WTC11 (cell line): ENCODE measurements around the gene NDUFV3. TPM values are rescaled to one million over a fixed set of nuclear protein-coding genes. Genes with fewer than 3 reads are reported as not detected.

Experiments used
- ATAC-seq: fragments of 200-7000 bp; cut with Tn5 transposase; 2 replicates; pipeline ENCODE4 v1.10.0; 2021; ENCODE audit warnings: mild to moderate bottlenecking, moderate library complexity
- CTCF ChIA-PET: fragments of 300-600 bp; sonication (Branson Sonifier 250); formaldehyde crosslinking; loops from one replicate; lab custom pipeline; 2021; ENCODE audit warnings: antibody characterized with exemption; lab: Charles Lee
- POLR2A ChIA-PET: fragments of 350-600 bp; sonication (Branson Sonifier 250); formaldehyde crosslinking; loops from one replicate; lab custom pipeline; 2021; ENCODE audit warnings: antibody characterized with exemption; lab: Charles Lee
- DNase-seq: peaks from one replicate; pipeline ENCODE4 v3.0.0; 2021; ENCODE audit warnings: low spot score
- H3K27ac Mint-ChIP-seq: 2 replicates; pipeline ENCODE4 v1.8.0; 2021; ENCODE audit warnings: mixed read lengths
- H3K27me3 Mint-ChIP-seq: 2 replicates; pipeline ENCODE4 v1.8.0; 2021; ENCODE audit warnings: low read depth, mild to moderate bottlenecking, moderate library complexity, mixed read lengths
- H3K36me3 Mint-ChIP-seq: 2 replicates; pipeline ENCODE4 v1.8.0; 2021; ENCODE audit warnings: mixed read lengths
- H3K4me1 Mint-ChIP-seq: 2 replicates; pipeline ENCODE4 v1.8.0; 2022; ENCODE audit warnings: mixed read lengths
- H3K4me3 Mint-ChIP-seq: 2 replicates; pipeline ENCODE4 v1.8.0; 2021; ENCODE audit warnings: mild to moderate bottlenecking, moderate library complexity, mixed read lengths
- H3K9me3 Mint-ChIP-seq: 2 replicates; pipeline ENCODE4 v1.8.0; 2021; ENCODE audit warnings: mixed read lengths
- CREB1 ChIP-seq: sonication (generic); formaldehyde crosslinking; IDR thresholded peaks from 2 replicates; pipeline ENCODE4 v1.8.0; 2023; ENCODE audit warnings: mild to moderate bottlenecking, missing genetic modification reagents
- CREM ChIP-seq: sonication (generic); formaldehyde crosslinking; IDR thresholded peaks from 2 replicates; pipeline ENCODE4 v1.8.1; 2022; ENCODE audit warnings: mild to moderate bottlenecking, missing genetic modification reagents, moderate library complexity
- FOXP1 ChIP-seq: sonication (generic); formaldehyde crosslinking; IDR thresholded peaks from 2 replicates; pipeline ENCODE4 v1.8.0; 2022; ENCODE audit warnings: missing genetic modification reagents, mild to moderate bottlenecking, moderate library complexity, borderline replicate concordance
- GRHL2 ChIP-seq: fragments of 250-450 bp; sonication (Bioruptor Pico); IDR thresholded peaks from 2 replicates; pipeline ENCODE4 v1.8.0; 2022; ENCODE audit warnings: mild to moderate bottlenecking, moderate library complexity; ENCODE audit not compliant: insufficient replicate concordance, severe bottlenecking
- GTF2I ChIP-seq: fragments of 250-450 bp; sonication (Bioruptor Pico); conservative IDR thresholded peaks from 2 replicates; pipeline ENCODE4 v1.4.0; 2021; ENCODE audit warnings: mild to moderate bottlenecking
- IRF2 ChIP-seq: sonication (generic); formaldehyde crosslinking; IDR thresholded peaks from 2 replicates; pipeline ENCODE4 v1.8.0; 2022; ENCODE audit warnings: low read depth, missing genetic modification reagents, borderline replicate concordance
- KAT7 ChIP-seq: sonication (generic); formaldehyde crosslinking; IDR thresholded peaks from 2 replicates; pipeline ENCODE4 v1.8.1; 2023; ENCODE audit warnings: missing genetic modification reagents, mild to moderate bottlenecking, borderline replicate concordance
- NFATC4 ChIP-seq: fragments of 250-450 bp; sonication (Bioruptor Pico); IDR thresholded peaks from 2 replicates; pipeline ENCODE4 v1.9.0; 2021; ENCODE audit warnings: mild to moderate bottlenecking
- NFYB ChIP-seq: sonication (generic); formaldehyde crosslinking; conservative IDR thresholded peaks from 2 replicates; pipeline ENCODE4 v1.8.0; 2022; ENCODE audit warnings: low read depth, missing genetic modification reagents
- NR1H2 ChIP-seq: sonication (generic); formaldehyde crosslinking; IDR thresholded peaks from 2 replicates; pipeline ENCODE4 v1.9.0; 2021; ENCODE audit warnings: mild to moderate bottlenecking, moderate library complexity, missing genetic modification reagents
- NR2C2 ChIP-seq: sonication (generic); formaldehyde crosslinking; IDR thresholded peaks from 2 replicates; pipeline ENCODE4 v1.8.0; 2022; ENCODE audit warnings: mild to moderate bottlenecking, missing genetic modification reagents
- RORB ChIP-seq: fragments of 250-450 bp; sonication (Bioruptor Pico); IDR thresholded peaks from 2 replicates; pipeline ENCODE4 v1.9.0; 2021; ENCODE audit warnings: mild to moderate bottlenecking
- TEAD1 ChIP-seq: sonication (generic); formaldehyde crosslinking; IDR thresholded peaks from 2 replicates; pipeline ENCODE4 v1.8.0; 2022; ENCODE audit warnings: mild to moderate bottlenecking, missing genetic modification reagents
- ZNF138 ChIP-seq: sonication (generic); formaldehyde crosslinking; conservative IDR thresholded peaks from 2 replicates; pipeline ENCODE4 v1.8.1; 2022; ENCODE audit warnings: mild to moderate bottlenecking, moderate library complexity, missing genetic modification reagents
- ZNF219 ChIP-seq: sonication (generic); formaldehyde crosslinking; IDR thresholded peaks from 2 replicates; pipeline ENCODE4 v1.8.0; 2023; ENCODE audit warnings: missing genetic modification reagents, mild to moderate bottlenecking, borderline replicate concordance
- ZNF396 ChIP-seq: fragments of 250-450 bp; sonication (Bioruptor Pico); IDR thresholded peaks from 2 replicates; pipeline ENCODE4 v1.8.0; 2021; ENCODE audit warnings: mild to moderate bottlenecking, moderate library complexity, borderline replicate concordance
- ZNF423 ChIP-seq: fragments of 250-450 bp; sonication (Bioruptor Pico); IDR thresholded peaks from 2 replicates; pipeline ENCODE4 v2.1.2; 2022; ENCODE audit warnings: mild to moderate bottlenecking, moderate library complexity
- ZNF671 ChIP-seq: fragments of 250-450 bp; sonication (Bioruptor Pico); IDR thresholded peaks from 2 replicates; pipeline ENCODE4 v1.8.0; 2021; ENCODE audit warnings: mild to moderate bottlenecking
- total RNA-seq: library from RNA; stranded (reverse); gene quantifications from 3 replicates; pipeline ENCODE4 v1.2.3, GENCODE V29; 2021
- TF ChIP-seq, protein P1 (sequence below): sonication (generic); formaldehyde crosslinking; IDR thresholded peaks from 2 replicates; pipeline ENCODE4 v1.8.0; 2022; ENCODE audit warnings: mild to moderate bottlenecking, missing genetic modification reagents
- TF ChIP-seq, protein P2 (sequence below): sonication (generic); formaldehyde crosslinking; conservative IDR thresholded peaks from 2 replicates; pipeline ENCODE4 v1.8.1; 2022; ENCODE audit warnings: mild to moderate bottlenecking, missing genetic modification reagents
- TF ChIP-seq, protein P3 (sequence below): fragments of 250-450 bp; sonication (Bioruptor Pico); IDR thresholded peaks from 2 replicates; pipeline ENCODE4 v2.1.2; 2022; ENCODE audit warnings: mild to moderate bottlenecking, moderate library complexity
- TF ChIP-seq, protein P4 (sequence below): sonication (generic); formaldehyde crosslinking; IDR thresholded peaks from 2 replicates; pipeline ENCODE4 v1.8.1; 2022; ENCODE audit warnings: low read depth, mild to moderate bottlenecking, moderate library complexity, missing genetic modification reagents, borderline replicate concordance
- TF ChIP-seq, protein P5 (sequence below): sonication (generic); formaldehyde crosslinking; IDR thresholded peaks from 2 replicates; pipeline ENCODE4 v1.8.1; 2023; ENCODE audit warnings: mild to moderate bottlenecking, moderate library complexity, missing genetic modification reagents
- TF ChIP-seq, protein P6 (sequence below): sonication (generic); formaldehyde crosslinking; IDR thresholded peaks from 2 replicates; pipeline ENCODE4 v1.8.0; 2023; ENCODE audit warnings: missing genetic modification reagents

The NDUFV3 gene
- total RNA-seq, 1 experiment from 2014 or later: 28.5 TPM

DNA sequence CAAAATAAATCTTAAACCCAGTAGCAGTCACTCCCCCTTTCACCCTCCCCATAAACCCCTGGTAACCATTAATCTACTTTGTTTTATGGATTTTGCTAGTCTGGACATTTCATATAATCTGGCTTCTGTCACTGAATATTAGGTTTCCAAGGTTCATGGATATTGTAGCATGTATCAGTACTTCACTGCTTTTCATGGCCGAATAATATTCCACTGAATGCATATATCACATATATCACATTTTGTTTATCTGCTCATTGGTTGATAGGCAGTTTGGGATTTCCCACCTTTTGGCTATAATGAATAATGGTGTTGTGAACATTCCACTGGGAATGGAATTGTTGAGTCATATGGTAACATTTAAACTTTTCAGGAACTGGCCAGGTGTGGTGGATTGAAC is 9.2 kb upstream of the NDUFV3 start (continued):
- TF ChIP-seq NR1H2 (CRISPR knock-in tag): no peak
- TF ChIP-seq, protein P1, sequence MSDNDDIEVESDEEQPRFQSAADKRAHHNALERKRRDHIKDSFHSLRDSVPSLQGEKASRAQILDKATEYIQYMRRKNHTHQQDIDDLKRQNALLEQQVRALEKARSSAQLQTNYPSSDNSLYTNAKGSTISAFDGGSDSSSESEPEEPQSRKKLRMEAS (CRISPR knock-in tag): no peak
- TF ChIP-seq, protein P2, sequence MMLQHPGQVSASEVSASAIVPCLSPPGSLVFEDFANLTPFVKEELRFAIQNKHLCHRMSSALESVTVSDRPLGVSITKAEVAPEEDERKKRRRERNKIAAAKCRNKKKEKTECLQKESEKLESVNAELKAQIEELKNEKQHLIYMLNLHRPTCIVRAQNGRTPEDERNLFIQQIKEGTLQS (CRISPR knock-in tag): no peak
- TF ChIP-seq, protein P3, sequence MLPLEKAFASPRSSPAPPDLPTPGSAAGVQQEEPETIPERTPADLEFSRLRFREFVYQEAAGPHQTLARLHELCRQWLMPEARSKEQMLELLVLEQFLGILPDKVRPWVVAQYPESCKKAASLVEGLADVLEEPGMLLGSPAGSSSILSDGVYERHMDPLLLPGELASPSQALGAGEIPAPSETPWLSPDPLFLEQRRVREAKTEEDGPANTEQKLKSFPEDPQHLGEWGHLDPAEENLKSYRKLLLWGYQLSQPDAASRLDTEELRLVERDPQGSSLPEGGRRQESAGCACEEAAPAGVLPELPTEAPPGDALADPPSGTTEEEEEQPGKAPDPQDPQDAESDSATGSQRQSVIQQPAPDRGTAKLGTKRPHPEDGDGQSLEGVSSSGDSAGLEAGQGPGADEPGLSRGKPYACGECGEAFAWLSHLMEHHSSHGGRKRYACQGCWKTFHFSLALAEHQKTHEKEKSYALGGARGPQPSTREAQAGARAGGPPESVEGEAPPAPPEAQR (CRISPR knock-in tag): no peak
- no peak for TF ChIP-seq ZNF138 (CRISPR knock-in tag)
- no peak for TF ChIP-seq ZNF396 (CRISPR knock-in tag)
- no peak for TF ChIP-seq NFYB
- TF ChIP-seq, protein P4, sequence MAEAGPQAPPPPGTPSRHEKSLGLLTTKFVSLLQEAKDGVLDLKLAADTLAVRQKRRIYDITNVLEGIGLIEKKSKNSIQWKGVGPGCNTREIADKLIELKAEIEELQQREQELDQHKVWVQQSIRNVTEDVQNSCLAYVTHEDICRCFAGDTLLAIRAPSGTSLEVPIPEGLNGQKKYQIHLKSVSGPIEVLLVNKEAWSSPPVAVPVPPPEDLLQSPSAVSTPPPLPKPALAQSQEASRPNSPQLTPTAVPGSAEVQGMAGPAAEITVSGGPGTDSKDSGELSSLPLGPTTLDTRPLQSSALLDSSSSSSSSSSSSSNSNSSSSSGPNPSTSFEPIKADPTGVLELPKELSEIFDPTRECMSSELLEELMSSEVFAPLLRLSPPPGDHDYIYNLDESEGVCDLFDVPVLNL (CRISPR knock-in tag): no peak
- no peak for TF ChIP-seq CREM (CRISPR knock-in tag)
- no peak for TF ChIP-seq ZNF219 (CRISPR knock-in tag)
- TF ChIP-seq IRF2 (CRISPR knock-in tag): no peak

DNA sequence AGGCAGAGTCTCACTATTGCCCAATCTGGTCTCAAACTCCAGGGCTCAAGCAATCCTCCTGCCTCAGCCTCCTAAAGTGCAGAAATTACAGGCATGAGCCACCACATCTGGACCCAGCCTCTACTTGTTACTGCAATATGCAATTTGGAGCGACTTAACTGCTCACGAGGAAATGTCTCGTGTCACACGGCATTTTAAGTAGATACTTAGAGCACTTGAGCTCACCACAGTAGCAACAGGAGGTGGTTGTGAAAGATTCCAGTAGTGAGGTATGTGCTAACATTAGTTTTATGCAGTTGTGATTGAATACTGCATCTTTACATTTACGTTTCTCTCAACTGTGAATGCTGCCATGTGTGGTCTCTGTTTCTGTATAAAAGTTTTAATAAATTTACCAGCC is 5.8 kb upstream of the NDUFV3 start:
- no peak for DNase-seq
- Mint-ChIP-seq H3K9me3 (peaks cover 7% of the 10 kb centered on the region), H3K36me3 (no peaks in the 10 kb centered on the region), H3K27me3 (no peaks in the 10 kb centered on the region; the same call in 1 of the 2 replicates), H3K4me1 (peaks cover 5% of the 10 kb centered on the region), H3K4me3 (no peak overlapping the region), H3K27ac (no peak overlapping the region)
- TF ChIP-seq KAT7 (CRISPR knock-in tag): no peak
- TF ChIP-seq, protein P5, sequence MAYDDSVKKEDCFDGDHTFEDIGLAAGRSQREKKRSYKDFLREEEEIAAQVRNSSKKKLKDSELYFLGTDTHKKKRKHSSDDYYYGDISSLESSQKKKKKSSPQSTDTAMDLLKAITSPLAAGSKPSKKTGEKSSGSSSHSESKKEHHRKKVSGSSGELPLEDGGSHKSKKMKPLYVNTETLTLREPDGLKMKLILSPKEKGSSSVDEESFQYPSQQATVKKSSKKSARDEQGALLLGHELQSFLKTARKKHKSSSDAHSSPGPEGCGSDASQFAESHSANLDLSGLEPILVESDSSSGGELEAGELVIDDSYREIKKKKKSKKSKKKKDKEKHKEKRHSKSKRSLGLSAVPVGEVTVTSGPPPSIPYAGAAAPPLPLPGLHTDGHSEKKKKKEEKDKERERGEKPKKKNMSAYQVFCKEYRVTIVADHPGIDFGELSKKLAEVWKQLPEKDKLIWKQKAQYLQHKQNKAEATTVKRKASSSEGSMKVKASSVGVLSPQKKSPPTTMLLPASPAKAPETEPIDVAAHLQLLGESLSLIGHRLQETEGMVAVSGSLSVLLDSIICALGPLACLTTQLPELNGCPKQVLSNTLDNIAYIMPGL (CRISPR knock-in tag): no peak
- no peak for TF ChIP-seq IRF2 (CRISPR knock-in tag)
- TF ChIP-seq, protein P6, sequence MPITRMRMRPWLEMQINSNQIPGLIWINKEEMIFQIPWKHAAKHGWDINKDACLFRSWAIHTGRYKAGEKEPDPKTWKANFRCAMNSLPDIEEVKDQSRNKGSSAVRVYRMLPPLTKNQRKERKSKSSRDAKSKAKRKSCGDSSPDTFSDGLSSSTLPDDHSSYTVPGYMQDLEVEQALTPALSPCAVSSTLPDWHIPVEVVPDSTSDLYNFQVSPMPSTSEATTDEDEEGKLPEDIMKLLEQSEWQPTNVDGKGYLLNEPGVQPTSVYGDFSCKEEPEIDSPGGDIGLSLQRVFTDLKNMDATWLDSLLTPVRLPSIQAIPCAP: no peak
- TF ChIP-seq TEAD1 (CRISPR knock-in tag): no peak
- TF ChIP-seq NR2C2 (CRISPR knock-in tag): no peak
- no peak for TF ChIP-seq NFATC4 (CRISPR knock-in tag)
- TF ChIP-seq NFYB: no peak
- no peak for TF ChIP-seq FOXP1 (CRISPR knock-in tag)
- no peak for TF ChIP-seq ZNF423 (CRISPR knock-in tag)
- no peak for TF ChIP-seq RORB (CRISPR knock-in tag)
- no peak for TF ChIP-seq CREB1
- TF ChIP-seq ZNF671 (CRISPR knock-in tag): no peak
- no peak for TF ChIP-seq GTF2I (CRISPR knock-in tag)
- TF ChIP-seq GRHL2 (CRISPR knock-in tag): no peak
- no peak for TF ChIP-seq NR1H2 (CRISPR knock-in tag)
- ChIA-PET CTCF (no interaction called here), POLR2A (no interaction called here)
- no peak for ATAC-seq
